NCI-H1694 treated with DMSO at 0.1 percent for 48 hours (cell line): ENCODE results near the gene GNAL.

ENCODE experiments used
- DNase-seq: peaks from one replicate; lab custom pipeline; 2025; lab: John Stamatoyannopoulos, UW

The GNAL gene

DNA sequence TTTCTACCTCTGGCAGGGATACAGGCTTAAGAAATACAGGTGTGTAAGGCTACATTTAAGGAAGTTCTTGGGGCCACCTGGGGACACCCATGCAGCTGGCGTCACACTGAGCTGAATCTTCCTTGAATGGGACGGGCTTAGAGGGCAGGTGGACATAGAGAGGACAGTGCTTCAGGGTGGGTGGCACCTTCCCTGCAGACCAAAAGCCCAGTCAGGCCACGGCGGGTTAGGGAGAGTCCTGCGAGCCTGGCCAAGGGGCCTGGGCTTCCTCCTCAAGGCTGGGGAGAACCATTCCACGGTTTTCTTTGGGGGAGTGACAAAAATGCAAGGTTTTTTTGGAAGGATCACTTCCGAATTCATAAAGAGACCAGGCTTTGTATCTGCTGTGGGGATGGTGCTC, 73.4 kb downstream of the GNAL start:
- no peak for DNase-seq

GRCh38 chr18:11767329-11767728, 78.3 kb downstream of the GNAL start:
- DNase-seq, result no peak

- DNase-seq, result no peak
These were observed 78.9 kb downstream of the GNAL start for GRCh38 chr18:11767935-11768334.

GRCh38 chr18:11775436-11776174, 86.5 kb downstream of the GNAL start:
- DNase-seq, result no peak

- DNase-seq, result no peak
These were observed 91.0 kb downstream of the GNAL start for GRCh38 chr18:11780042-11780441.

DNA sequence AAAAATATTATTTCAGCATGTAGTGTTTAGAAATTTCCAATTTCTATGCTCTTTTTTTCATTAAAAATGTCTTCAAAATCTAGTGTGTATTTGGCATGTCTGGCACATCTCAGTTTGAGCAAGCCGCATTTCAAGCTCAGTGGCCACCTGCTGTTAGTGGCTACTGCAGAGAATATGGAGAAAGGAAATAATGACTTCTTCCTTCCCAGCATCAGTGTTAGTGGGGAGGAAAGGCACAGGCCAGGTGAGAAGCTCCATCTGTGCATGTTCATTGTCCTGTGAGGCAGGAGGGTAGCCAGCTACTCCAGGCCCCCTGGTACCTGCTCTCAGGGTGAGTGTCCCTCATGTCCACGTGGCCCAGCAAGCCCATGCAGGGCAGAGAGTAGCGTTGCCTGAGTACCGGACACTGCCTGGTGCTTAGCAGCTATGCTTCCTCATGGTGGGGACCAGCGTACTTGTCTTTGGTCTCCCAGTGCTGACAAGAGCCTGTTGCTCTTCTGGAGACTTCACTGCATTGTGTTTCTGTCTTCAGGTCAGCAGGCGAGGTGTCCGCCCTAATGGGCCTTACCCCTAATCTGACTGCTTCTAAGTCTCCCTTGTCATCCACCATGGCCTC, 94.8 kb downstream of the GNAL start:
- DNase-seq, result no peak

- no peak for DNase-seq
These were observed 95.7 kb downstream of the GNAL start for GRCh38 chr18:11784674-11785304.

DNA sequence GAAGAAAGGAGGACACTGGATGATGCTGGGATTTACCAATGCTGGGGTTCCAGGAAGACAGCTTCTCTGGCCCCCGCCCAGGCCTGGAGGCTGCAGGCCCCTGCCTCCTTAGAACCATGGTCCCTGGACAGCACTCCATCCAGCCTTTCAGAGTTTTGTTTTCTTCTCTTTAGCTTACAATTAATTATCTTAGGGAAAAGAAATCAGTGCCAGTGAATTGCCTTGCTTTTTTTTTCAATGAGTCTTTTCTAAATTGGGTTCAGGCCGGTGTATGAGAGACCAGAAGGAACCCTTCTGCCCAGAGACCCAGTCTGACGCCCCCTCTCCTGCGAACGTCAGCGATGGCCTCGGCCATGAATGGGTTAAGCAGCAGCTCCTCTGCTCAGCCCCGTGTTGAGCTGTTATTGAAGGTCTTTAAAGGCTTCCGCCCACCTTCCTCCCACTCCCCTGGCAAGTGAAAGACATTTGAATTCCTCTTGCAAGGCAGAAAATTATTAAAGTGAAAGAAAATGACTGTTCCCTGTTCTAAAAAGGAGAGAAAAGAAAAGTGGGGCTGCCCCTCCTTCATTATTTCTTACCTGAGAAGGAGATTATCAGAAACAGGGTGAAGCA, 96.5 kb downstream of the GNAL start:
- no peak for DNase-seq

GRCh38 chr18:11789716-11790510, 100.8 kb downstream of the GNAL start:
- DNase-seq, result no peak

GRCh38 chr18:11791131-11791530, 102.1 kb downstream of the GNAL start:
- DNase-seq, result no peak

DNA sequence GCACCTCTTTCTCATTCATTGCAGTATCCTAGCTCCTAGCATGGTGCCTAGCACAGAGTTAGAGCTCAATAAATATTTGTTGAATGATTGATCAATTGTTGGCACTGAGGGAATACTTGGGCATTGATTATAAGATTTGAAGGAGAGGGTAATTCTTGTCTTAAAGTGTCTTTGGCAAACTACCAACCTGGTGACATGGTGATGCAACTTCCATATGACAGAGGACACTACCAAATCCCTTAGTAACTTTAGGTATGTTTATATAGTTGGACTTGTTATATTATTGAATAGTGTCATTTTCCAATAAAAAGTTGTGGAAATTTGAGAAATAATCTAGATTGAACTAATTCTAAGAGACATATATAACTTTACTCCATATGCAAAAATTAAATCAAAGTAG, 103.6 kb downstream of the GNAL start:
- DNase-seq, result no peak

DNA sequence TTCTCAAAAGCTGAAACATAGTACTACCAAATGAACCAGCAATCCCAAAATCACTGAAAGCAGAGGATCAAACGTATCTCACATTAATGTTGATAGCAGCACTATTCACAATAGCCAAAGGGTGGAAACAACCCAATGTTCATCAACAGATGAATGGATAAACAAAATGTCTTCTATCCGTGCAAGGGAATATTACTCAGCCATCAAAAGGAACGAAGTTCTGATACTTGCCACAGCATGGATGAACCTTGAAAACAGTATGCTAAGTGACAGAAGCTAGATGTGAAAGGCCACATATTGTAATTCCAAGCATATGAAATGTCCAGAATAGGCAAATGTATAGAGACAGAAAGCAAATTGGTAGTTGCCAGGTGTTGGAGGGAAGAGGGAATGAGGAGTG, 105.1 kb downstream of the GNAL start:
- no peak for DNase-seq

DNA sequence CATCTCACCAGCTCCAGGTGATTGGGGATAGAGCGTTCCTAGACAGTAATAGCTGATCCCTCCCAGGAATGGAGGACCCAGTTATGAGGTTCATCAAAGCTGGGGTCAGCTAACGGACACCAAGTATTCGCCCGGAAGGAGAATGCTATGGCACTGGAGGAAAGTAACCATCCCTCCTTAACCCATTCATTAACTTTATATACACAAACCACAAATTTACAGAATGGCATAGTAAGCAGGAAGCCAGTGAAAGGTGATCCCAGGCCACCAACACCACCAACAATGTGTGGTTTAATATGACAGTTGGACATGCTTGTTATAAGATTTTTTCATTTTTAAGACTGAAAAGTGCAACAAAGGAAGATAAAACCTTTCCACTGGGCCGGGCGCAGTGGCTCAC, 106.9 kb downstream of the GNAL start:
- DNase-seq, result no peak

DNA sequence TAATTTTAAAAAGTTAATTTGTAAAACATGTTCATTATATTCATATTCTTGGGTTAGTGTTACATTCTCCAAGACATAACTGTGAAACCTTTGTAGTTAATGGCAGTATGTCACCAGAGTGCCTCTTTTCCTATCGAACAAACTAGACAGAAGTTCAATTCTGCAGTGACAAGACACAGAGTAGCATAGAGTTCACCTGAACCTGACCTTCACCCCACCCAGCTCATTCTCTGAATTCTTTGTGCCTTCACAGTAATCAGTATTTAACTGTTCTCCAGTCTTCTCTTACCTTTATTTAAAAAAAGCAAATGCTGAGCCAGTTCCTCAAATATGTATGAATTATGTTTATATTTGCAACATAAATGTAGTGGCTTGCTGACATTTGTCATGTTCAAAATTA, 109.2 kb downstream of the GNAL start:
- no peak for DNase-seq

GRCh38 chr18:11799066-11799465, 110.0 kb downstream of the GNAL start:
- no peak for DNase-seq

DNA sequence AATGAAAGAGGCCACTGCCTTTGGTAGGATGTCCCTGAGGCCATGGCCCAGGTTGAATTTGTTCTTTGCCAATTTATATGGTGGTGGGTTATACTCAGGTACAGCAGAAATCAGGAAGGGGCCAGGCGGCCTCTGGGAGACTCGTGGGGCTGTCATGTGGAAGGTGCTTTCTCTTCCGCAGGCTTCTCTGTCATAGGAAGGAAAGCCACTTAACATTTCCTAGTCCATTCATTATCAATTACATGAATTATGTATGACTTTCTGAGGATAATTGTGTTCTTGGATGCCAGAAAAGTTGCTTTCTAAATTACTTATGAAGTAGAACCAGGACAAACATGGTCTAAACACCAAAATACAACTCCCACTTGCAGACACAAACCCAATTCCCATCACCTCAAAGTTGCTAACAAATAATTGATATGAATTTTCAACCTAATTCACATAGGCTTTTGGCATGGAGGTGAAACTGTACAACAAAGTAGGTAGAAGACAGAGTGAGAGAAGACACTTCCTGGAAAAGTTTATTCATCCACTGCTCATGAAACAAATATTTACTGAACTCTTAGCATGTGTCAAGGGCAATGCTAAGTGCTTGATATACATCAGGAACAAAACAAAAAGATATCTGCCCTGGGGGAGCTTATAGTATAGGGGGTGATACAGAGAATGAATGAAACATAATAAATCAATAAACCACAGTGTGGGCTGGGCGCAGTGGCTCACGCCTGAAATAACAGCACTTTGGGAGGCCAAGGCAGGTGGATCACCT, 111.7 kb downstream of the GNAL start:
- DNase-seq, result no peak

DNA sequence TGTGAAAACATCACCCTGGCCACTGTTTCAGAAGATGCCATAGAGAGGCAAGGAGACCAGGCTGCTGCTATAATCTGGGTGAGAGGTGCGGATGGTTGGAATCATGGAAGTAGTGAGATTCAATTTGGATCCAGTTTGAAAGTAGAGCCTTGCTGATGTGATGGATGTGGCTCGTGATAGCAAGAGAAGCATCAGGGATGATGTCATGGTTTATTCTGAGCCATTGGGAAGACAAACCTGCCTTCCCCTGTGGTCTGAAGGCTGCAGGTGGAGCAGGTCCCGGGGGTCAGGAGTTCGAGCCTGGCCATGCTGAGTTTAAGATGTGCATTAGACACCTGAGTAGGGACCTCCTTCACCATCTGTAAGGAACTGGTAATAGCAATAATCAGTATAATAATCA, 112.5 kb downstream of the GNAL start:
- DNase-seq, result no peak

- DNase-seq, result no peak
These were observed 113.1 kb downstream of the GNAL start for GRCh38 chr18:11802158-11802557.

DNA sequence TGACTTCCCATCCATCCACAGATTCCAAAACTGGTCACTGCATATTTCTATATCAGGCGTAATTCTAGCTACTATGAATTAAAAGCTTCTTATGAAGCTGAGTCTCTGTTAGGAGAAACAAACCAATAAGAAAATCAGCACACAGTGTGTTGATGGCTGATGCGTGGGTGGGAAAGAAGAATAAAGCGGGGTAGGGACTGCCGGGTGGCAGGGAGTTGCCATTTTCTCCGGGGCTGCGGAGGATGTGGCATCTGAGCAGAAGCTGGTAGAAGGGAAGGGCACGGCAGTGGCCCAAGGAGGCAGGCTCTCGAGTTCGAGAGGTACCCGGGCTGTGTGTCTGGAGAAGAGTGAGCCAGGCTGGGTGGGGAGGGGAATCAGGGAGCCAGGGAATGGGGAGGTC, 113.5 kb downstream of the GNAL start:
- DNase-seq, result no peak

DNA sequence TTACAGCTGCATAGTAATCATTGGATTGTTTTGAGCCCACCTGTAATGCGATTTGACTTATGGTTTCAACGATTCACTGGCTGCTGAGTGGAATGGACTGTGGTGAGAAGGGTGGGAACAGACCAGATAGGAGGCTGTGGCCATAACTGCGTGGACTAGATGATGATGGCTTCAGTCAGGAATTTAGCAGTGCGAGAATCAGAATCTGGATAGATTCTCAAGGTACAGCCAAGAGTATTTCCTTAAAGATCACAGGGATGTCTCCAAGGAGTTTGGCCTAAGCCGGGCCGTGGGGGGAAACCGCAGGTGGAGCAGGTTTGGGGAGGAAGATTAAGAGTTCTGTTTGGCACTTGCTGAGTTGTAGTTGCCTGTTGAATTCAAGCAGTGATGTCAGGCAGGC, 118.2 kb downstream of the GNAL start:
- no peak for DNase-seq
